ENCODE data around the gene P4HA2.
"Not testable (repeated sequence)": the region's sequence is repeated elsewhere in the genome, so short reads cannot be mapped to it uniquely, and the experiment has no call there.

P4HA2 gene

DNA sequence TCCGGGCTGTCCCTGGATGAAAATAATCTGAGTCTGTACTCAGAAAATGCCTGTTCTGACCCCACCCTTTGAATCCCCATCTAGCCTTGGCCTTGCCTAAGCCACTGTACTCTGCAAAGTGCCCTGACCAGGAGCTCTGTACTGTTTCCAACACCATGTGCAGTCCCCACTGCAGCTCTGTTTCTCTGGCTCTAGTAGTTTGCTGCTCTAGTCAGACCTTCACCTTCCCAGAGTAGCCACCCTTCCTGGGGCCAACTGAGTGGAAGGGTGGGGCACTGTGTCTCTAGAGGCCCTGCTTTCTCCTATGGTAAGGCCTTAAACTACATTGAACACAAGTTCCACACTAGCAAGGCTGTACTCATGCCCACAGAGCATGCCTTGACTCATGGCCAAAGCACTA lies 31.9 kb downstream of the P4HA2 start:
- no peak for FAIRE-seq

DNA sequence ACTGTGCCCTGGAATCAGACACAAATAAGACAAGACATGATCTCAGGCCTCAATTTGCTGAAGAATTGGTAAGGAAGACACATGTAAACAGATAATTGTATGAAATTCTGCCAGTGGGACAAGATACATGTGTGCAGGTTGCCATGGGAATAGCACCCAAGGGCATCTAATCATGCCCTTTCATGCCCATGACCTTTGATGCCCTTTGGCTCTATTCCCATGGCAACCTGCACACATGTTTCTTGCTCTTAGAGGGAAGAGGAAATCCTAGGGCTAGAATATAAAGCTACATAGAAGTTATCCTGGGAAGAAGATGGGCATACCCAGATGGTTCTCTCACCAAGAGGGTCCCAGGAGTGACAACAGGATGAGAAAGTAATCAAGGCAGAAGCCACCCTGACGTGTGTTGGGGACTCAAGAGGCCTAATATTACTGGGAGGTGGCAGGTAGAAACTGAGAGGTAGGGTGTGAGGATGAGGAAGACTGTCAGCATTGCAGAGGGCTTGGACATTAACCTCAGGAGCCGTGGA lies 34.4 kb downstream of the P4HA2 start:
- FAIRE-seq: no peak

DNA sequence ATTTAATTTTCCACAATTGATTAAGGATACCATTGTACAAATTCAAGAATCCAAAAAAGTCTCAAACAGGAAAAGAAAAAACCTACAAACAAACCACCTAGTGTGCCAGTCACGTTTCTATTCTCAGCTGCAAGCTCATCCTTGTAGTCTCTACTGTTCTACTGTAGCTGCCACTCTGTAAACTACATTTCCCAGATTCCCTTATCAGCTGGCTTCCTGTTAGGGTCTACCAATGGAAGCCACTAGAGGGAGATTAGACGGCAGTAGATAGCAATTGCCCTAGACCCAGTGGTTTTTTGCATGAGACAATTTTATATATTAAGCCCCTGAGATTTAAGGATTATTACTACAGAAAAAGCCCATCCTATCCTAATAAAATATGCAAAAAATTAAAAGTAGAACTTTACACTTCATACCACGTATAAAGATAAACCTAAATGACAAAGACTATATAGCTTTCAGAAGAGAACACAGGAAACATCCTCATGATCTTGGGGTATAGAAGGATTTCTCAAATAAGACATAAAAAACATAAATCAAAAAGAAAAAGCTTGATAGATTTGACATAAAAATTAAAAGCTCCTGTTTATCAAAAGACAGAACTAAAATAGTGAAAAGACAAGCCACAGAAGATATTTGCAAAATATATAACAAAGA lies 37.4 kb downstream of the P4HA2 start:
- FAIRE-seq: peak; percentile 70

DNA sequence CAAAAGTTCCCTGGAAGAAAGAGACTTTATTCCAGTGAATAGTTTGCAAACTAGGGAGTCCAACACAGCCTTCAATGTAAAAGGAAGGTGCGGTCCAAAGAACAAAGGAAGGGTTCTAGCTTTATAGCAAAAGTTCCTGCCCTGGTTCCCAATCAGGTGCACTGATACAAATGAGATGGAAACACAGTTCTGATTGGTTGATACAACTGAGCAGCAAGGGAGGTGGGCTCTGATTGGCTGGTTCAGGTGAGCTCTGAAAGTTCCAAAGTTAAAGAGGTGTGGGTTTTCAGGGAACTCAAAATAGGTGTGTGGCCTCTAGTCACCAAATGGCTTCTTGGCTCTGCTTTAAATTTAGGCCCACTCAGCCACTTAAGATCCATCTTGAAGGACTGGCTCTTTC lies 43.1 kb downstream of the P4HA2 start:
- no peak for FAIRE-seq

DNA sequence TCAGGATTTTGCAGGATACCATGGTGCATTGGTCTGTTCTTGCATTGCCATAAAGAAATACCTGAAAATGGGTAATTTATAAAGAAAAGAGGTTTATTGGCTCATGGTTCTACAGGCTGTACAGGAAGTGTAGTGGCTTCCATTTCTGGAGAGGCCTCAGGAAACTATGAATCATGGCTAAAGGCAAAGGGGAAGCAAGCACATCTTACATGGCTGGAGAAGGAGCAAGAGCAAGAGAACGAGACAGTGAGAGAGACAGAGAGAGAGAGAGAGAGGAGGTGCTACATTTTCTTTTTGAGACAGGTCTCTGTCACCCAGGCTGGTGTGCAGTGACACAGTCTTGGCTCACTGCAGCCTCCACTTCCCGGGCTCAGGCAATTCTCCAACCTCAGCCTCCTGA lies 43.9 kb downstream of the P4HA2 start:
- FAIRE-seq: no peak

DNA sequence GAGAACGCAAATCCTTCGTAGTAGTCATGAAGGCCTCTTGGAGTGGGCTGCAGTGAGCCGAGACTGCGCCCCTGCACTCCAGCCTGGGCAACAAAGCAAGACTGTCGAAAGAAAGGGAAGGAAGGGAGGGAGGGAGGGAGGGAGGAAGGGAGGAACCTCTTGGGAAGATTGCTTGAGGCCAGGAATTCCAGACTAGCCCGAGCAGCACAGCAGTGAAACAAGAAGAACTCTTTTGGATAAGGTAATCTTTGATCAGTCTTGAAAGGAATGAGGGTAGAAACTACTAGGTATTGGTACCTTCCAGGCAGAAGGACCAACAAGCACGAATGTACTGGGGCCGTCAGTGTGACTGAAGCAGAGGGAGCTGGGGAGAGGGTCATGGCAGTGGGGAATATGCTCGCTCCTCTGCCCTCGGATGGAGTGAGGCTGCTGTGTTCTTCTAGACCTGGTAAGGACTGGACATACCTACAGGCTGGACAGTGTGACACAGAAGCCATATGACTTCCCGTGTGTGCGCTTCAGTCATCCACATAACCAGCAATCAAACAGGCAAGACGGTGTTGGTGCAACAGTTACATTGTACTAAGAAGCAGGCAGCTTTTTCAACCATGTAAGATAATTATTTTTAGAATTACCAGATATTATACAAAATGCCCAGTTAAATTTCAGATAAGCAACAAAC lies 45.2 kb downstream of the P4HA2 start:
- no peak for FAIRE-seq

DNA sequence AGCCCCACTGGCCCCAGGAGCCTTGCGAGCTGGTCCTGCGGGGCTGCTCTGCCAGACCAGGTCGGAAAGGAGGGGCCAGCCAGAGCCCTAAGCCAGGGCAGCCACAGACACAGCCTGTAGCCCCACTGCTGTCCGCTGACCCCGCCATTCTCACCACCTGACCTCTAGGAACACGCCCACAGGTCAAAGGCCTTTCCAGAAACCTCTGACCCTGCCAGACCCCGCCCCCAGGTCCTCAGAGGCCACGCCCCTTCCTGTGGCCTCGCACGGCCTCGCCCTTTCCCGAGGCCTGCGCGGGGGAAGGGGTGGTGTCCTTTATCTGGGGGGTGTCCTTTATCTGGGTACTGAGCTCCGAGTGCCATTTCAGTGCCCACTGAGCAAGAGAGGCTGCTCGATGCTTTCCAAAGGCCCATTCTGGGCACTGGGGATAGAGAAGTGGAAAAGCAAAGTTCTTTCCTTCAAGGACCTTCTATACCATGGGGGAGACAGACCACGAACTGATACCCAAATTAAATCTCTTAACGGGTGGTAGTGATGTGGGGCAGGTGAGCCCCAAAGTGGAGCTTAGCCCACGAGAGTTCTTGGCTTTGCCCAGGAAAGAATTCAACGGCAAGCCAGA lies 46.5 kb downstream of the P4HA2 start:
- no peak for FAIRE-seq

DNA sequence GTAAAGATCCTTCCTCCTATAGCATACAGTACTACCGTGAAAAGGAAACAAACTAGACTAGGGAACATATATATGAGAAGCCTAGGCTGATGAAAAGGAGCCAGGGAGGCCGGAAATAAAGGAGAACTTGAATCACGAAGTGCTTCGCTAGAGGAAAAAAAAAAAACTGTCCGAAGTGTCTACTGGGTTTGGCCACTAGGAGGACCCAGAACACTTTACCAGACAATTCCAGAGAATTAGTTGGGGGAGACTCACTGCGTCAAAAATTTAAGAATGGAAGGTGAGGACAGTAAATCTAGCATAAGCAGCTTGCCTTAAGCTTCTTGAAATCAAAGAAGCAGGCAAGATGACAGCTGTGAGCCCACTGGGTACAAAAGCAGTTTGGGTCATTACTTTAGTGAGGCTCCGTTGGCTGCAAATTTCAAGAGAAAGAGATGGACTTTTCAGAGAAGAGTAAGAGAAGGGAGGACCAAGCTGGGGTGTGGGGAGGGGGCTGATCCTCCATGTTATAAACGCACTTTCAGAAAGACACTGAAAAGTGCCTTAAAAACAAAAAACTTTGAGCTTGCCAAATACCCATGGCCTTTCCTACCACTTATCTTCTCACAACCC lies 47.4 kb downstream of the P4HA2 start:
- FAIRE-seq: no peak

DNA sequence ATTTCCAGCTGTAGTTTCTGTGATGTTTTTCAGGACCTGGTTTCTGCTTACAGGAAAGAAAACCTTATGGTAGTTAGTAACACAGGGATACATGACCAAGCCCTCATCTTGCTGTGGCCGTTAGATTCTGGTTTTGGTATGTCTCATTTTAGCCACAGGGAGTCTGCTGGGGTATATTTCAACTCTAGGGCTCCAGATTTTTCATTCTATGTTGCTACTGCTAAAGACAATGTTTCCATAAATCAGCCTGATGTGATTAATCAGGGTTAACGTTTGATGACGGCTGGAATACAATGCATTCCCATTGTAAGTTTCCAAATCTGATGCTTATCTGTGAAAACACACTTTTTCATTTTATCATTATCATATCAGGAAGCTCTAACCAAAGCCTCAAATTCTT lies 48.2 kb downstream of the P4HA2 start:
- no peak for FAIRE-seq

DNA sequence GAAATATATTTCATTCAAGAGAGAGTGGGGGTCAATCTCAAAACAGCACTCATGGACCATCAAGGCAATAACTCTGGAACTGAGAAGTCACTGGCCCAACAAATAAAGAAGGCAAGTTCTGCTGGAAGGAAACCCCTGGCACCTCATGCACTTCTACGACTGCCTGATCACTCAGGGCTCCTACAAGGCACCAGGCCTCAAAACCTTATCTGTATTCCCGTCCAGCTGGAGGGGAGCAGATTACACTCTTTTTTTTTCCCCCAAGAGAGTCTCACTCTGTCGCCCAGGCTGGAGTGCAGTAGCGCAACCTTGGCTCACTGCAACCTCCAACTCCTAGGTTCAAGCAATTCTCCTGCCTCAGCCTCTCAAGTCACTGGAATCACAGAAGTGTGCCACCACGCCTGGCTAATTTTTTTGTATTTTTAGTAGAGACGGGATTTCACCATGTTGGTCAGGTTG lies 49.9 kb downstream of the P4HA2 start:
- no peak for FAIRE-seq

DNA sequence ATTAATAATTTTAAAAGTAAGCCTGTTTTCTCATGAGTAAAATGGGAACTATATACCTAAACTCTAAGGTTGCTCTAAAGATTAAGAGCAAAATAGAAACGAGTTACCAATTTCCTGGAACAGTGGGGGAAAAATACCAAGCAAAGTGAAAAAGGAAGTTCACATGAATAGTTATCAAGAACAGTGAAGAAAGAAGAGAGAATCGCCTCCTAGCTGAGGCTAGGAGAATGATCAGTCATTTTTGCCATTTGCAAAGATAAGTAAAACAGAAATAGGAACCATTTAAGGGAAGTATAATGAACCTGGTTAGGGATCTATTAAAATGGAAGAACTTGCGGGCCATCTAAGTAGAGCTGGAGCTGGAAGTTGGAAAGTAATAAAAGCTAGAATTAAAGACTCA lies 50.7 kb downstream of the P4HA2 start:
- FAIRE-seq: no peak

DNA sequence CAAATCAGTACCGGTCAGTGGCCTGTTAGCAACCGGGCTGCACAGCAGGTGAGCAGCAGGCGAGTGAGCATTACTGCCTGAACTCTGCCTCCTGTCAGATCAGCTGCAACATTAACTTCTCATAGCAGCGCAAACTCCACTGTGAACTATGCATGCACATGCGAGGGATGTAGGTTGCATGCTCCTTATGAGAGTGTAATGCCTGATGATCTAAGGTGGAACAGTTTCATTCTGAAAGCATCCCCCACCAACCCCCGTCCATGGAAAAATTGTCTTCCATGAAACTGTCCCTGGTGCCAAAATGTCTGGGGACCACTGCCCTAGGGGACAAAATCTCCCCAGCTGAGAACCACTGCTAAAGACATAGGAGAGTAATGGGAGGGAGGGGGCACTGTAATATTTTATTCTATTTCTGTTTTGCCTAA lies 51.1 kb downstream of the P4HA2 start:
- FAIRE-seq: no peak

DNA sequence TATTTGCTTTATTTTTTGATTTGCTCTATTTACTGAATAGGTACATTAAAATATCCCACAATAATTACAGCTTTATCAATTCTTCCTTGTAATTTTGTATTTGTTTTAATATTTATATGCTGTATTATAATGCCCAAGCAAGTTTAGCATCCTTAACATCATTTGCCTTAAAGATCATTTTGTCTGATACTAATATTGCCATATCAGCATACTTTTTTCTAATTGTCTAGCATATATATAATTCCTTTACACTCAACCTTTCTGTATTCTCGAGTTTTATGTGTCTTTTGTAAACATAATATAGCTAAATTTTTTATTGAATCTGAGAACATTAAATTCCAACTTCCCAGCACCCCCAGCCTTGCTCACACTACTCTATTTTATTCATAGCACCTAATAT lies 64.7 kb downstream of the P4HA2 start:
- FAIRE-seq: peak; percentile 5

DNA sequence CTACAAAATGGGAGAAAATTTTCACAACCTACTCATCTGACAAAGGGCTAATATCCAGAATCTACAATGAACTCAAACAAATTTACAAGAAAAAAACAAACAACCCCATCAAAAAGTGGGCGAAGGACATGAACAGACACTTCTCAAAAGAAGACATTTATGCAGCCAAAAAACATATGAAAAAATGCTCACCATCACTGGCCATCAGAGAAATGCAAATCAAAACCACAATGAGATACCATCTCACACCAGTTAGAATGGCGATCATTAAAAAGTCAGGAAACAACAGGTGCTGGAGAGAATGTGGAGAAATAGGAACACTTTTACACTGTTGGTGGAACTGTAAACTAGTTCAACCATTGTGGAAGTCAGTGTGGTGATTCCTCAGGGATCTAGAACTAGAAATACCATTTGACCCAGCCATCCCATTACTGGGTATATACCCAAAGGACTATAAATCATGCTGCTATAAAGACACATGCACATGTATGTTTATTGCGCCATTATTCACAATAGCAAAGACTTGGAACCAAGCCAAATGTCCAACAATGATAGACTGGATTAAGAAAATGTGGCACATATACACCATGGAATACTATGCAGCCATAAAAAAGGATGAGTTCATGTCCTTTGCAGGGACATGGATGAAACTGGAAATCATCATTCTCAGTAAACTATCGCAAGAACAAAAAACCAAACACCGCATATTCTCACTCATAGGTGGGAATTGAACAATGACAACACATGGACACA lies 65.9 kb downstream of the P4HA2 start:
- not testable (repeated sequence) for FAIRE-seq

DNA sequence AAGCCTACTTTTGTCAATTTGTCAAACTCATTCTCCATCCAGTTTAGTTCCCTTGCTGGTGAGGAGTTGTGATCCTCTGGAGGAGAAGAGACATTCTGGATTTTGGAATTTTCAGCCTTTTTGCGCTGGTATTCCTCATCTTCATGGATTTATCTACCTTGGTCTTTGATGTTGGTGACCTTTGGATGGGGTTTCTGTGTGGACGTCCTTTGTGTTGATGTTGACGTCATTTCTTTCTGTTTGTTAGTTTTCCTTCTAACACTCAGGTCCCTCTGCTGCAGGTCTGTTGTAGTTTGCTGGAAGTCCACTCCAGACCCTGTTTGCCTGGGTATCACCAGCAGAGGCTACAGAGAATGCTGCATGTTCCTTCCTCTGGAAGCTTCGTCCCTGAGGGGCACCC lies 71.2 kb downstream of the P4HA2 start:
- no peak for FAIRE-seq

DNA sequence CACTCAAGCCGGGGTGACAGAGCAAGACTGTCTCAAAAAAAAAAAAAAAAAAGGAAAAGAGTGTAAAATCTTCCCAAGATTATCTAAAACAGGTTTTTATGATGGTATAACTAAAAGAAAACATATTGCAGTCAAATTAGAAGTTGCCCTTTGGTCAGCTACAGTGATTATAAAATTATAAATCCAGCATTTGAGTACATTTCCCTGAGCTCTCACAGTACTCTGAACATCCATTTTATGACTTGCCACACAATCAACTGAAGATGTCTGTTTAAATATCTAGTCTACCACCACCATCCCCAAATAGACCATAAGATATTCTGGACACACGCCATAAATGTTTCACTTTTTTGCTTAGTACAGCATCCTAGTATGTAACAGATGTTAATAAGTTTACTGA lies 77.1 kb downstream of the P4HA2 start:
- FAIRE-seq: no peak

DNA sequence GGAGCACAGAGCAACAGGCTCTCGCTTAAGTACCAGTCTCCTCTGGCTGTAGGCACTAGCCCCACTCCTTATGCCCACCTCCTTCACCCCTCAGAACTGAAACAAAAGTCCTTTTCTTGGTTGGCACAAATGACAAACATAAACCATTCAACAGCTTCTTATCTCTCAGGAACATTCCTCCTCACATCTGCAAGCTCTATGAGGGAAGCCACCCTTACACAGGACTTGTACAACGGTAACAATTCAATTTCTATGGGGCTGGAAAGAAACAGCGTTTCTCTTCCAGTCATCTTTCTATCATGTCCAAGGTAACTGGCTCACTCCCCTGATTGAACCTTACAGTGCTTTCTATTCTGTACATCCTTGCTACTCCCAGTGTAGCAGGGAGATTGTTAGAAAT lies 80.0 kb downstream of the P4HA2 start:
- FAIRE-seq: no peak

DNA sequence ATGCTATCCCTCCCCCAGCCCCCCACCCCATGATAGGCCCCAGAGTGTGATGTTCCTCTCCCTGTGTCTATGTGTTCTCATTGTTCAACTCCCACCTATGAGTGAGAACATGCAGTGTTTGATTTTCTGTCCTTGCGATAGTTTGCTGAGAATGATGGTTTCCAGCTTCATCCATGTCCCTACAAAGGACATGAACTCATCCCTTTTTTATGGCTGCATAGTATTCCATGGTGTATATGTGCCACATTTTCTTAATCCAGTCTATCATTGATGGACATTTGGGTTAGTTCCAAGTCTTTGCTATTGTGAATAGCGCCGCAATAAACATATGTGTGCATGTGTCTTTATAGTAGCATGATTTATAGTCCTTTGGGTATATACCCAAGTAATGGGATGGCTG lies 82.3 kb downstream of the P4HA2 start:
- FAIRE-seq: not testable (repeated sequence)

DNA sequence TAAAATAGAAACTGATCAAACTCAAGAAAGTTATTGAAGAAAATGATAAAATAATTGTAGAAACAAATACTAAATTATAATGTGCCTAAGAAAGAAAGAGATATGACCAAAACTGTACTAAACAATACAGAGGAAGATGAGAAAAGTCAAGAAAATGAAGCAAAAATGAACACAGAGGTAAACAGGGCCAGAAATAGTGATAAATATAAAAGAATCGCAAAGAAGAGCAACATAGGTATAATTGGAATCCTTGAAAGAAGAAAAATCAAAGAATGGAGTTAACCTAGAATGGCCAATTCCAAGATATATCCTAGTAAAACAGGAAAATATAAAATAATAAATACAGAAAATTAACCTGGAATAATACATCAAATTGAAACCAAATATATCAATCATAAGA lies 84.5 kb downstream of the P4HA2 start:
- no peak for FAIRE-seq

DNA sequence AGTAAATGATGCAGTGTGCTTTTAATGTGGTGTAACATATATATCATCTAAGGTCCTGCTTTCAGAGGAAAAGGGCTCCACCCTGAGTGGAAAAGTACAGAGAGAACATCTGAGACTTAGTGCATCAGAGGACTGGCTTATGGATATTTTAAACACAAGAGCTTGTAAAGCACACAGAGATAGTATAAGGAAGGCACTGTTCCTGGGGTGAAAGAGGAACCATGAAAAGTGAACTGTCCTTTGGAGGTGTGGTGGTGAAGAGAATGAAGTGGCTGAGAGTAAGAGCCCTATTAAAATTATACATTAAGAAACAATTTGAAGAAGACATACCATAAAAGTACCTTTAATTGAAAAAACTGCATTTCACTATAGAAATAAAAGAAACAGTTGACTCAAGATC lies 85.2 kb downstream of the P4HA2 start:
- FAIRE-seq: no peak
